HepG2 (cell line): ENCODE results near the gene BBS5. TPM values are rescaled to one million over a fixed set of nuclear protein-coding genes. Genes with fewer than 3 reads are reported as not detected.

Experiments used
- DNMT3B ChIP-seq: conservative IDR thresholded peaks from 2 replicates; pipeline ENCODE4 v1.6.1; 2016; ENCODE audit warnings: missing biosample characterization, control low read depth
- FOXO4 ChIP-seq: sonication (generic); formaldehyde crosslinking; conservative IDR thresholded peaks from 2 replicates; pipeline ENCODE4 v1.8.1; 2023; ENCODE audit warnings: missing genetic modification reagents
- KLF11 ChIP-seq: IDR thresholded peaks from 2 replicates; pipeline ENCODE4 v1.6.1; 2016; ENCODE audit warnings: missing compliant biosample characterization
- MATR3 ChIP-seq: sonication (generic); formaldehyde crosslinking; IDR thresholded peaks from 2 replicates; pipeline ENCODE4 v1.4.0; 2020; ENCODE audit warnings: missing genetic modification reagents
- MTF2 ChIP-seq: sonication (generic); formaldehyde crosslinking; IDR thresholded peaks from 2 replicates; pipeline ENCODE4 v1.5.0; 2020; ENCODE audit warnings: missing genetic modification reagents, borderline replicate concordance
- NR3C1 ChIP-seq: sonication (generic); formaldehyde crosslinking; IDR thresholded peaks from 2 replicates; pipeline ENCODE4 v1.4.0; 2020; ENCODE audit warnings: missing genetic modification reagents
- PHF21A ChIP-seq: sonication (generic); formaldehyde crosslinking; IDR thresholded peaks from 2 replicates; pipeline ENCODE4 v1.5.0; 2020; ENCODE audit warnings: mild to moderate bottlenecking, missing genetic modification reagents
- ZBTB7A ChIP-seq: sonication (generic); formaldehyde crosslinking; IDR thresholded peaks from 2 replicates; pipeline ENCODE4 v1.8.0; 2022; ENCODE audit warnings: mild to moderate bottlenecking, missing genetic modification reagents
- ZC3H13 ChIP-seq: sonication (generic); formaldehyde crosslinking; IDR thresholded peaks from 2 replicates; pipeline ENCODE4 v1.8.1; 2023; ENCODE audit warnings: mild to moderate bottlenecking, missing genetic modification reagents, moderate library complexity
- ZFP1 ChIP-seq: IDR thresholded peaks from 2 replicates; pipeline ENCODE4 v1.6.1; 2016
- ZNF501 ChIP-seq: sonication (generic); formaldehyde crosslinking; IDR thresholded peaks from 2 replicates; pipeline ENCODE4 v1.5.1; 2020; ENCODE audit warnings: mild to moderate bottlenecking, moderate library complexity, missing genetic modification reagents
- ZNF780A ChIP-seq: sonication (generic); formaldehyde crosslinking; IDR thresholded peaks from 2 replicates; pipeline ENCODE4 v1.8.0; 2022; ENCODE audit warnings: mild to moderate bottlenecking, missing genetic modification reagents, moderate library complexity
- ZNF790 ChIP-seq: sonication (generic); formaldehyde crosslinking; IDR thresholded peaks from 2 replicates; pipeline ENCODE4 v1.8.0; 2022; ENCODE audit warnings: missing genetic modification reagents, mild to moderate bottlenecking, borderline replicate concordance
- ZNF800 ChIP-seq: sonication (generic); formaldehyde crosslinking; IDR thresholded peaks from 2 replicates; pipeline ENCODE4 v1.4.0; 2020; ENCODE audit warnings: missing genetic modification reagents
- polyA plus RNA-seq, 8 experiments: library from polyadenylated mRNA; depleted of rRNA in 3 of 8; stranded (reverse) in 7 of 8; unstranded in 1 of 8; fragments of >200 nt; fragmentation: Illumina TruSeq in 4 of 8; extraction: Trizol in 4 of 8; gene quantifications; 2 replicates each; pipeline versions ENCODE4 v1.2.1 to v1.2.3, GENCODE V29; 2011 to 2016; ENCODE audit warnings: low read depth in 4 of 8, missing spikeins in 1 of 8, mixed read lengths in 1 of 8; ENCODE audit not compliant: insufficient read depth in 1 of 8
- total RNA-seq, 5 experiments: library from RNA; depleted of rRNA; stranded (reverse); fragments of >200 nt; fragmentation: Illumina TruSeq; extraction: Trizol; gene quantifications; 2 replicates each; pipeline ENCODE4 v1.2.3, GENCODE V29; 2016; ENCODE audit warnings: low read depth in 1 of 5
- TF ChIP-seq, protein P1 (sequence below): sonication (generic); formaldehyde crosslinking; IDR thresholded peaks from 2 replicates; pipeline ENCODE4 v1.4.0; 2020; ENCODE audit warnings: mild to moderate bottlenecking, missing genetic modification reagents, borderline replicate concordance
- TF ChIP-seq, protein P2 (sequence below): sonication (generic); formaldehyde crosslinking; IDR thresholded peaks from 2 replicates; pipeline ENCODE4 v1.4.0; 2020; ENCODE audit warnings: missing genetic modification reagents; ENCODE audit errors: not compliant biosample characterization
- TF ChIP-seq, protein P3 (sequence below): sonication (generic); formaldehyde crosslinking; IDR thresholded peaks from 2 replicates; pipeline ENCODE4 v1.8.1; 2023; ENCODE audit warnings: missing genetic modification reagents, mild to moderate bottlenecking, borderline replicate concordance

The BBS5 gene
- total and polyA plus RNA-seq, 2 of the 13 experiments (the other 11 are each of a cell fraction or from before 2014, with no cell fraction given) = 1.8 to 4.5 TPM

DNA sequence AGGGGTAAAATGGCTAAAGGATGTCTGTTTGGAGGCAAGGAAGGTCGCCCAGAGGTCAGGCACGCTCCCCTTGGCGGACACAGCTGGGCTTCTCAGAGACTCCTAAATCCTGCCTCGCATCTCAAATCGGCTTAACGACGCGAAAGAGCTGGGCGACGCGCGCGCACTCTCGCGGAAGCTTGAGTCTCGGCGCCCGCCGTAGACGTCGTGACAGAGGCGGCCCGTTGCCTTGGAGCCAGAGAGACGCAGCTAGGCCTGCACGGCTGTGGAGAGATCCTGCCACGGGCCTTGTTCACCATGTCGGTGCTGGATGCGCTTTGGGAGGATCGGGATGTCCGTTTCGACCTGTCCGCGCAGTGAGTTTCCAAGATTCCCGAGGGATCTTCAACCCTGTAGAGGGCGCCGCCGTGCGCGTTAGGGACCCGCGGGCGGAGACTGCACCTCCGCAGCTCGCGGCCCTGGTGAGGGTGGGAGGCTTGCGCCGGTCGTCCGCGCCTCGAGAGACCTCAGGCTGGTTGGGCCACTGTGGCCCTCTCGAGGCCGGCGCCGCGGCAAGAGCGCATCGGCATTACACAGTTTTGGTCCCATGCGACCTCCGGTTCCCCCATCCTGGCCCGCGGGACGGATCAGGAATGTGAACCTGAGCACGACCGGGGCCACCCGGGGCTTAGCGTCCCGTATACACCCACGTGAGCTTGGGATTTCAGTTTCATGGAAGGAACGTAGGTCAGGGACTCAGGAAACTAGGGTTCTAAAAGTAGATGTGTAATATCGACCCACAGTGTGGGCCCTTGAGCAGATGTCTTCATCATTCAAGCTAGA, at the start of gene BBS5 (continued):
- TF ChIP-seq ZNF800 (CRISPR knock-in tag) (peak; percentile 99), PHF21A (peak; percentile 82), ZC3H13 (CRISPR knock-in tag) (peak; percentile 89), KLF11 (CRISPR knock-in tag) (peak; percentile 86), NR3C1 (CRISPR knock-in tag) (no peak), FOXO4 (CRISPR knock-in tag) (0 out of 2 replicates have a peak, but pooled peaks have one; percentile 93), ZNF780A (peak; percentile 59), MTF2 (CRISPR knock-in tag) (peak; percentile 99; the same call in 1 of the 2 replicates), DNMT3B (CRISPR knock-in tag) (peak; percentile 88), ZBTB7A (CRISPR knock-in tag) (peak; percentile 92), ZNF501 (peak; percentile 97), ZNF790 (CRISPR knock-in tag) (peak; percentile 94; the same call in 1 of the 2 replicates), ZFP1 (CRISPR knock-in tag) (peak; percentile 85), MATR3 (CRISPR knock-in tag) (no peak)
- TF ChIP-seq, protein P1, sequence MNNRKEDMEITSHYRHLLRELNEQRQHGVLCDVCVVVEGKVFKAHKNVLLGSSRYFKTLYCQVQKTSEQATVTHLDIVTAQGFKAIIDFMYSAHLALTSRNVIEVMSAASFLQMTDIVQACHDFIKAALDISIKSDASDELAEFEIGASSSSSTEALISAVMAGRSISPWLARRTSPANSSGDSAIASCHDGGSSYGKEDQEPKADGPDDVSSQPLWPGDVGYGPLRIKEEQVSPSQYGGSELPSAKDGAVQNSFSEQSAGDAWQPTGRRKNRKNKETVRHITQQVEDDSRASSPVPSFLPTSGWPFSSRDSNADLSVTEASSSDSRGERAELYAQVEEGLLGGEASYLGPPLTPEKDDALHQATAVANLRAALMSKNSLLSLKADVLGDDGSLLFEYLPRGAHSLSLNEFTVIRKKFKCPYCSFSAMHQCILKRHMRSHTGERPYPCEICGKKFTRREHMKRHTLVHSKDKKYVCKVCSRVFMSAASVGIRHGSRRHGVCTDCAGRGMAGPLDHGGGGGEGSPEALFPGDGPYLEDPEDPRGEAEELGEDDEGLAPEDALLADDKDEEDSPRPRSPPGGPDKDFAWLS (CRISPR knock-in tag) = 0 out of 2 replicates have a peak, but pooled peaks have one; percentile 11
- TF ChIP-seq, protein P2, sequence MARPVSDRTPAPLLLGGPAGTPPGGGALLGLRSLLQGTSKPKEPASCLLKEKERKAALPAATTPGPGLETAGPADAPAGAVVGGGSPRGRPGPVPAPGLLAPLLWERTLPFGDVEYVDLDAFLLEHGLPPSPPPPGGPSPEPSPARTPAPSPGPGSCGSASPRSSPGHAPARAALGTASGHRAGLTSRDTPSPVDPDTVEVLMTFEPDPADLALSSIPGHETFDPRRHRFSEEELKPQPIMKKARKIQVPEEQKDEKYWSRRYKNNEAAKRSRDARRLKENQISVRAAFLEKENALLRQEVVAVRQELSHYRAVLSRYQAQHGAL = peak; percentile 49
- TF ChIP-seq, protein P3, sequence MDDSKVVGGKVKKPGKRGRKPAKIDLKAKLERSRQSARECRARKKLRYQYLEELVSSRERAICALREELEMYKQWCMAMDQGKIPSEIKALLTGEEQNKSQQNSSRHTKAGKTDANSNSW (CRISPR knock-in tag) = 0 out of 2 replicates have a peak, but pooled peaks have one; percentile 11
